K562 (cell line): Measurements from ENCODE around the gene CMSS1. TPM values are rescaled to one million over a fixed set of nuclear protein-coding genes. Genes with fewer than 3 reads are reported as not detected.

Experiments
- ATAC-seq: fragments of 200-7000 bp; cut with Tn5 transposase; 3 replicates; pipeline ENCODE4 v1.9.1; 2020; ENCODE audit warnings: moderate library complexity
- BruUV-seq: library from RNA; stranded (reverse); fragments of 400-500 nt; replicated peaks from 2 replicates; lab custom pipeline; 2021; lab: Mats Ljungman, UMichigan
- CTCF ChIA-PET: fragments of 300-600 bp; formaldehyde crosslinking; extraction: SDS; loops from one replicate; lab custom pipeline; 2021; ENCODE audit warnings: low intra/inter-chr PET ratio; lab: Yijun Ruan, JAX
- POLR2A ChIA-PET: fragments of 300-600, 350-650 bp; sonication (Branson Sonifier 250); formaldehyde crosslinking; extraction: SDS; loops from one replicate; lab custom pipeline; 2021; ENCODE audit warnings: antibody characterized with exemption, inconsistent platforms; lab: Yijun Ruan, JAX
- DNase-seq, 4 experiments: peaks; one replicate each; pipeline versions ENCODE4 v3.0.0 to v3.0.0-alpha.2; 2011 to 2018; ENCODE audit warnings: low spot score in 3 of 4, mixed read lengths in 3 of 4; ENCODE audit errors: extremely low read depth in 1 of 4
- FAIRE-seq: peaks from 2 replicates; lab custom pipeline; 2011; peaks lifted over from hg19 to GRCh38; lab: Jason Lieb, UNC
- H2AFZ ChIP-seq: 2 replicates; pipeline ENCODE4 v1.6.0; 2011; ENCODE audit warnings: low read depth, low read length, control low read depth, inconsistent platforms
- H3K27ac ChIP-seq: fragments of 200-600 bp; 3 replicates; pipeline ENCODE4 v1.8.0; 2011; ENCODE audit warnings: low read depth, mild to moderate bottlenecking, control low read depth, inconsistent platforms, low read length, moderate library complexity, mixed read lengths; ENCODE audit errors: extremely low read depth
- H3K27me3 ChIP-seq, 2 experiments: fragments of 300-600 bp in 1 of 2; 2 replicates in 1 of 2; 3 replicates in 1 of 2; pipeline versions ENCODE4 v1.6.0 to v1.8.0; 2011; ENCODE audit warnings: inconsistent platforms in 2 of 2, low read length in 2 of 2, mild to moderate bottlenecking in 1 of 2, mixed read lengths in 1 of 2, moderate library complexity in 1 of 2; ENCODE audit not compliant: control insufficient read depth in 2 of 2, insufficient read depth in 2 of 2
- H3K36me3 ChIP-seq: fragments of 300-600 bp; 3 replicates; pipeline ENCODE4 v1.8.0; 2011; ENCODE audit warnings: mild to moderate bottlenecking, low read length, inconsistent platforms; ENCODE audit not compliant: control insufficient read depth, insufficient read depth
- H3K4me1 ChIP-seq, 2 experiments: fragments of 200-600 bp in 1 of 2; replicated peaks in 1 of 2; 2 replicates in 1 of 2; 3 replicates in 1 of 2; pipeline versions ENCODE4 v1.5.1 to v1.8.0; 2011; ENCODE audit warnings: inconsistent platforms in 2 of 2, low read length in 2 of 2, mild to moderate bottlenecking in 1 of 2, mixed read lengths in 1 of 2, moderate library complexity in 1 of 2; ENCODE audit not compliant: control insufficient read depth in 2 of 2, insufficient read depth in 2 of 2
- H3K4me2 ChIP-seq: 2 replicates; pipeline ENCODE4 v1.6.1; 2011; ENCODE audit warnings: low read length, control low read depth, inconsistent platforms, mixed read lengths; ENCODE audit not compliant: insufficient read depth
- H3K4me3 ChIP-seq: fragments of 200-600 bp; sonication (generic), shearing (Covaris generic); 2 replicates; pipeline ENCODE4 v1.5.1; 2016; ENCODE audit warnings: control low read depth, inconsistent platforms
- H3K79me2 ChIP-seq: fragments of 200-600 bp; 3 replicates; pipeline ENCODE4 v1.8.0; 2011; ENCODE audit warnings: low read length, inconsistent platforms; ENCODE audit not compliant: control insufficient read depth, insufficient read depth
- H3K9ac ChIP-seq, 2 experiments: 2 replicates each; pipeline versions ENCODE4 v1.6.0 to v1.6.1; 2011; ENCODE audit warnings: low read depth in 2 of 2, low read length in 2 of 2, control low read depth in 1 of 2, inconsistent platforms in 1 of 2, mild to moderate bottlenecking in 1 of 2, mixed read lengths in 1 of 2; ENCODE audit not compliant: insufficient read depth in 1 of 2
- H3K9me1 ChIP-seq: one replicate; pipeline ENCODE4 v1.6.0; 2011; ENCODE audit warnings: inconsistent platforms, mild to moderate bottlenecking, low read length, moderate library complexity; ENCODE audit not compliant: control insufficient read depth, insufficient read depth
- H3K9me3 ChIP-seq: replicated peaks from 2 replicates; pipeline ENCODE4 v1.5.1; 2011; ENCODE audit warnings: low read depth, low read length, inconsistent platforms; ENCODE audit not compliant: control insufficient read depth, insufficient read depth
- H4K20me1 ChIP-seq: replicated peaks from 2 replicates; pipeline ENCODE4 v1.6.1; 2011; ENCODE audit warnings: low read length, inconsistent platforms, mixed read lengths; ENCODE audit not compliant: control insufficient read depth, insufficient read depth
- CBFA2T3 ChIP-seq: fragments of 450-650 bp; IDR thresholded peaks from 2 replicates; pipeline ENCODE4 v1.6.1; 2017
- CC2D1A ChIP-seq: fragments of 450-650 bp; IDR thresholded peaks from 2 replicates; pipeline ENCODE4 v1.6.1; 2017; ENCODE audit warnings: mild to moderate bottlenecking
- FOSL1 ChIP-seq: fragments of 200-800 bp; sonication (Bioruptor generic); conservative IDR thresholded peaks from 2 replicates; pipeline ENCODE4 v1.6.1; 2016; ENCODE audit warnings: missing genetic modification characterization, missing compliant biosample characterization
- FUS ChIP-seq: fragments of 200-400 bp; formaldehyde crosslinking; optimal IDR thresholded peaks from 2 replicates; pipeline ENCODE3; 2017; ENCODE audit warnings: low read depth, low read length
- HNRNPL ChIP-seq: fragments of 200-400 bp; formaldehyde crosslinking; IDR thresholded peaks from 2 replicates; pipeline ENCODE4 v1.6.1; 2017; ENCODE audit warnings: low read depth, mild to moderate bottlenecking, low read length
- MAFK ChIP-seq: IDR thresholded peaks from 2 replicates; pipeline ENCODE4 v1.6.1; 2011; ENCODE audit warnings: low read length, improper control_type of control experiment
- NELFE ChIP-seq: IDR thresholded peaks from 2 replicates; pipeline ENCODE4 v1.6.1; 2011; ENCODE audit warnings: mild to moderate bottlenecking; ENCODE audit not compliant: insufficient read depth, insufficient read length
- PML ChIP-seq: IDR thresholded peaks from 2 replicates; pipeline ENCODE4 v1.6.1; 2012; ENCODE audit warnings: low read length, inconsistent platforms
- RFX1 ChIP-seq: fragments of 450-650 bp; IDR thresholded peaks from 2 replicates; pipeline ENCODE4 v1.6.1; 2016; ENCODE audit warnings: mild to moderate bottlenecking, moderate library complexity
- TARDBP ChIP-seq: fragments of 450-650 bp; IDR thresholded peaks from 2 replicates; pipeline ENCODE4 v1.6.1; 2016
- ZC3H11A ChIP-seq: IDR thresholded peaks from 2 replicates; pipeline ENCODE4 v1.6.1; 2012; ENCODE audit warnings: low read depth, low read length, improper control_type of control experiment
- ZNF324 ChIP-seq: fragments of 250-450 bp; sonication (Bioruptor Pico); IDR thresholded peaks from 2 replicates; pipeline ENCODE4 v1.4.0; 2020; ENCODE audit warnings: mild to moderate bottlenecking
- ZNF445 ChIP-seq: fragments of 250-450 bp; sonication (Bioruptor Pico); IDR thresholded peaks from 2 replicates; pipeline ENCODE4 v1.4.0; 2020; ENCODE audit warnings: low read depth, mild to moderate bottlenecking, moderate library complexity
- ZNF586 ChIP-seq: fragments of 450-650 bp; formaldehyde crosslinking; conservative IDR thresholded peaks from 2 replicates; pipeline ENCODE4 v1.4.0; 2020; ENCODE audit warnings: mild to moderate bottlenecking, moderate library complexity
- ZNF76 ChIP-seq: fragments of 250-450 bp; sonication (Bioruptor Pico); IDR thresholded peaks from 2 replicates; pipeline ENCODE4 v1.4.0; 2020; ENCODE audit warnings: mild to moderate bottlenecking, moderate library complexity, borderline replicate concordance
- WGBS: fragments of 100-300 bp; shearing (Covaris generic); methylation state at CpG from one replicate; pipeline ENCODE4 v1.1.6; 2016; ENCODE audit warnings: low coverage, mixed read lengths; ENCODE audit not compliant: insufficient coverage; ENCODE audit errors: missing lambda C conversion rate; 5-methylcytosine and 5-hydroxymethylcytosine counted together
- in situ Hi-C: fragments of 300-500 bp; cut with MboI; formaldehyde crosslinking; loops from 4 replicates; pipeline ENCODE4 v1.15.0; 2018; ENCODE audit warnings: inconsistent platforms, mixed read lengths
- intact Hi-C: fragments of 100-400 bp; cut with micrococcal nuclease; formaldehyde crosslinking; loops from 2 replicates; pipeline ENCODE4 v1.14.2; 2022
- polyA plus RNA-seq, 8 experiments: library from polyadenylated mRNA; depleted of rRNA in 4 of 8; stranded (reverse) in 5 of 8; unstranded in 3 of 8; fragments of >200 nt; fragmentation: Nextera tagmentation in 2 of 8; fragmentation: Illumina TruSeq in 1 of 8; extraction: Ambion mirVana in 2 of 8; extraction: Trizol in 1 of 8; gene quantifications; 2 replicates each; pipeline versions ENCODE4 v1.2.1 to v1.2.3, GENCODE V29; 2011 to 2014; ENCODE audit warnings: inconsistent platforms in 1 of 8, missing spikeins in 1 of 8
- total RNA-seq, 7 experiments: library from RNA; depleted of rRNA in 6 of 7; stranded (reverse); fragments of >200 nt in 6 of 7; fragmentation: Illumina TruSeq in 2 of 7; extraction: Trizol in 2 of 7; gene quantifications; 2 replicates each; pipeline versions ENCODE4 v1.2.1 to v1.2.3, GENCODE V29; 2011 to 2021; ENCODE audit warnings: low replicate concordance in 1 of 7
- TF ChIP-seq, protein P1 (sequence below), 2 experiments: IDR thresholded peaks; 2 replicates each; pipeline ENCODE4 v1.6.1; 2011; ENCODE audit warnings: borderline replicate concordance in 1 of 2, control low read depth in 1 of 2, low read depth in 1 of 2, low read length in 1 of 2, mild to moderate bottlenecking in 1 of 2, mixed read lengths in 1 of 2, moderate library complexity in 1 of 2; ENCODE audit not compliant: insufficient read depth in 1 of 2, insufficient read length in 1 of 2, poor library complexity in 1 of 2, severe bottlenecking in 1 of 2; ENCODE audit errors: extremely low read depth in 1 of 2
- TF ChIP-seq, protein P2 (sequence below): fragments of 250-450 bp; sonication (Bioruptor Pico); IDR thresholded peaks from 2 replicates; pipeline ENCODE4 v1.4.0; 2020; ENCODE audit warnings: mild to moderate bottlenecking, moderate library complexity

The CMSS1 gene
- total and polyA plus RNA-seq, 9 of the 15 experiments (the other 6 are each of a cell fraction or from before 2014, with no cell fraction given) = 46.9 to 109 (median 72.3) TPM

DNA sequence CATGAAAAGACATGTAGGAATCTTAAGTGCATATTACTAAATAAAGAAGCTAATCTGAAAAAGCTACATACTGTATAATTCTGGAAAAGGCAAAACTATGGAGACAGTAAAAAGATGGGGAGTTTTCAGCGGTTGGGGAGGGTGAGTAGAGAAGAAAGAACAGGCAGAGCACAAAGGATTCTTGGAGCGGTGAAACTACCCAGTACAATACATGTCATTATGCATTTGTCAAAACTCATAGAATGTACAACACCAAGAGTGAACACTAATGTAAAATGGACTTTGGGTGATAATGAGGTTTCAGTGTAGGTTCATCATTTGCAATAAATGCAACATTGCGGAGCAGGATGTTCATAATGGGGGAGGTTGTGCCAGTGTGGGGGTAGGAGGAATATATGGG, 45.5 kb upstream of the CMSS1 start:
- H2AFZ ChIP-seq = no peak overlapping the region
- CTCF ChIA-PET = no interaction called here
- no peak overlapping the region for H3K27ac ChIP-seq
- no peaks in the 10 kb centered on the region for H3K79me2 ChIP-seq
- whole genome bisulfite sequencing = 36% methylated on average over 3 of the region's 3 CpGs
- H3K9me1 ChIP-seq = no peaks in the 10 kb centered on the region
- no peak for DNase-seq
- no peak overlapping the region for H3K4me2 ChIP-seq
- ATAC-seq = no peak
- peaks cover 0 to 10% of the 10 kb centered on the region in 2 experiments; a peak in 3 of 5 replicates for H3K4me1 ChIP-seq
- in situ Hi-C loops = no loop called here
- no peak overlapping the region for H3K9ac ChIP-seq
- no TSS peak for BruUV-seq
- TF ChIP-seq TARDBP = no peak
- TF ChIP-seq ZC3H11A = no peak
- TF ChIP-seq PML = no peak
- TF ChIP-seq NELFE = no peak
- no peak for TF ChIP-seq RFX1
- TF ChIP-seq ZNF586 (CRISPR knock-in tag) = no peak
- TF ChIP-seq FOSL1 (tag) = no peak
- TF ChIP-seq, protein P1, sequence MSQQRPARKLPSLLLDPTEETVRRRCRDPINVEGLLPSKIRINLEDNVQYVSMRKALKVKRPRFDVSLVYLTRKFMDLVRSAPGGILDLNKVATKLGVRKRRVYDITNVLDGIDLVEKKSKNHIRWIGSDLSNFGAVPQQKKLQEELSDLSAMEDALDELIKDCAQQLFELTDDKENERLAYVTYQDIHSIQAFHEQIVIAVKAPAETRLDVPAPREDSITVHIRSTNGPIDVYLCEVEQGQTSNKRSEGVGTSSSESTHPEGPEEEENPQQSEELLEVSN (IDR thresholded peaks at IDR 0.05; ENCODE audit: borderline replicate concordance in 1 of 2, extremely low read depth in 1 of 2, insufficient read depth in 1 of 2, insufficient read length in 1 of 2, low read depth in 1 of 2, low read length in 1 of 2, poor library complexity in 1 of 2, severe bottlenecking in 1 of 2) = no peak
- TF ChIP-seq ZNF324 (CRISPR knock-in tag) = no peak
- TF ChIP-seq FUS = no peak
- TF ChIP-seq ZNF76 = no peak
- no peak for TF ChIP-seq HNRNPL
- TF ChIP-seq ZNF445 (CRISPR knock-in tag) = no peak
- TF ChIP-seq MAFK = no peak
- TF ChIP-seq, protein P2, sequence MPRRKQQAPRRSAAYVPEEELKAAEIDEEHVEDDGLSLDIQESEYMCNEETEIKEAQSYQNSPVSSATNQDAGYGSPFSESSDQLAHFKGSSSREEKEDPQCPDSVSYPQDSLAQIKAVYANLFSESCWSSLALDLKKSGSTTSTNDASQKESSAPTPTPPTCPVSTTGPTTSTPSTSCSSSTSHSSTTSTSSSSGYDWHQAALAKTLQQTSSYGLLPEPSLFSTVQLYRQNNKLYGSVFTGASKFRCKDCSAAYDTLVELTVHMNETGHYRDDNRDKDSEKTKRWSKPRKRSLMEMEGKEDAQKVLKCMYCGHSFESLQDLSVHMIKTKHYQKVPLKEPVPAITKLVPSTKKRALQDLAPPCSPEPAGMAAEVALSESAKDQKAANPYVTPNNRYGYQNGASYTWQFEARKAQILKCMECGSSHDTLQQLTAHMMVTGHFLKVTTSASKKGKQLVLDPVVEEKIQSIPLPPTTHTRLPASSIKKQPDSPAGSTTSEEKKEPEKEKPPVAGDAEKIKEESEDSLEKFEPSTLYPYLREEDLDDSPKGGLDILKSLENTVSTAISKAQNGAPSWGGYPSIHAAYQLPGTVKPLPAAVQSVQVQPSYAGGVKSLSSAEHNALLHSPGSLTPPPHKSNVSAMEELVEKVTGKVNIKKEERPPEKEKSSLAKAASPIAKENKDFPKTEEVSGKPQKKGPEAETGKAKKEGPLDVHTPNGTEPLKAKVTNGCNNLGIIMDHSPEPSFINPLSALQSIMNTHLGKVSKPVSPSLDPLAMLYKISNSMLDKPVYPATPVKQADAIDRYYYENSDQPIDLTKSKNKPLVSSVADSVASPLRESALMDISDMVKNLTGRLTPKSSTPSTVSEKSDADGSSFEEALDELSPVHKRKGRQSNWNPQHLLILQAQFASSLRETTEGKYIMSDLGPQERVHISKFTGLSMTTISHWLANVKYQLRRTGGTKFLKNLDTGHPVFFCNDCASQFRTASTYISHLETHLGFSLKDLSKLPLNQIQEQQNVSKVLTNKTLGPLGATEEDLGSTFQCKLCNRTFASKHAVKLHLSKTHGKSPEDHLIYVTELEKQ = no peak
- TF ChIP-seq CC2D1A = no peak
- TF ChIP-seq CBFA2T3 = no peak
- H3K27me3 ChIP-seq = no peaks in the 10 kb centered on the region
- intact Hi-C loops = no loop called here
- H3K9me3 ChIP-seq = no peaks in the 10 kb centered on the region
- no peaks in the 10 kb centered on the region for H4K20me1 ChIP-seq
- POLR2A ChIA-PET = no interaction called here
- FAIRE-seq = no peak
- H3K4me3 ChIP-seq = no peak overlapping the region
- no peaks in the 10 kb centered on the region for H3K36me3 ChIP-seq
